Gastrocnemius medialis (tissue), 4 donors: Measurements from ENCODE around the gene IL5.

ENCODE experiments used
- CTCF ChIP-seq, 5 experiments: fragments of 450-650 bp in 3 of 5; fragments of 200-600 bp in 2 of 5; sonication (generic) in 2 of 5; IDR thresholded peaks in 4 of 5; conservative IDR thresholded peaks in 1 of 5; 1 replicate in 4 of 5; 2 replicates in 1 of 5; pipeline ENCODE4 v1.5.1; 2016 to 2019; ENCODE audit warnings: antibody characterized with exemption in 5 of 5, mild to moderate bottlenecking in 3 of 5, moderate library complexity in 3 of 5
- POLR2A ChIP-seq, 2 donors: fragments of 450-650 bp; IDR thresholded peaks; one replicate each; pipeline ENCODE4 v1.6.1; 2017; ENCODE audit warnings: antibody characterized with exemption in 2 of 2, mild to moderate bottlenecking in 2 of 2, moderate library complexity in 2 of 2

GRCh38 chr5:132500931-132501628, 42.2 kb downstream of the IL5 start:
- peak; percentile 89 to 96 (median 90) for TF ChIP-seq CTCF (IDR thresholded peaks at IDR 0.05 in 4 of 5, conservative IDR thresholded peaks at IDR 0.05 in 1 of 5)
- no peak for TF ChIP-seq POLR2A (IDR thresholded peaks at IDR 0.05)
